NCI-H146 (cell line): ENCODE results near the gene IRX2.

Experiments used
- DNase-seq: peaks from one replicate; lab custom pipeline; 2025; lab: John Stamatoyannopoulos, UW

The IRX2 gene

DNA sequence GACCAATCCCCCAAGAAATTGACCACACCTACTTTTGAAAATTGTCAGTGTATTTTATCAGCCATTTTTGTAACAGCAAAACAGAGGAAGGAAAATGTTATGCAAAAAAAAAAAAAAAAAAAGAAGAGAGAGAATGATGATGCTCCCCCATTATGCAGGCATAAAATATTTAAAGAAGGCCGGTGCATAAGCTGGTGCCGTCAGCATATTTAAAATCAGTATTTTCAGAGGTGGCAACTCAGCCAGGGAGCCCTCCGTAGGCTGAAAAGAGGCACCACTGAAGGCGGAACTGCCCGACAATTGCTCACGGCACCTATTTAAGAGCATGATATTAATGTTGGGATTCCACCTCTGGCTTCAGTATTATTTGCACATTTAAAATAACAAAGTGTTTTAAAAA lies 33.4 kb downstream of the IRX2 start:
- DNase-seq: no peak

DNA sequence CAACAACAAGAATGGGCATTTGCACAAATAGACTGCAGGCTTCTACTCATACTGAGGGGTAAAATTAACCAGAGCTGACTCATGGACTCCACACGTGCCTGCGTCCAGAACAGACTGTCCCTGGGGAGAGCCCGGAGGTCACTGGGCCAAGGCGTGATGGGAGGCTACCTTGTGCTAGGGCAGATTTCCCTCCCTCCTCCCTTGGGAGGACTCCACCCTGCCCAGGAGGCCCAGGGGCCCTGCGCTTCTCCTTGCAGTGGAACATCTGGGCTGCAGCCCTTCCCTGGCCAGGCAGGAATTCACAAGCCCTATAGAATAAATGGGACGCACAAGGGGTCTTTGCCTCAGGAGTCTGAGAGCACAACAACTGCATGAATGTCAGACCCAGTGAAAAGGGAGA lies 35.6 kb downstream of the IRX2 start:
- DNase-seq: no peak

DNA sequence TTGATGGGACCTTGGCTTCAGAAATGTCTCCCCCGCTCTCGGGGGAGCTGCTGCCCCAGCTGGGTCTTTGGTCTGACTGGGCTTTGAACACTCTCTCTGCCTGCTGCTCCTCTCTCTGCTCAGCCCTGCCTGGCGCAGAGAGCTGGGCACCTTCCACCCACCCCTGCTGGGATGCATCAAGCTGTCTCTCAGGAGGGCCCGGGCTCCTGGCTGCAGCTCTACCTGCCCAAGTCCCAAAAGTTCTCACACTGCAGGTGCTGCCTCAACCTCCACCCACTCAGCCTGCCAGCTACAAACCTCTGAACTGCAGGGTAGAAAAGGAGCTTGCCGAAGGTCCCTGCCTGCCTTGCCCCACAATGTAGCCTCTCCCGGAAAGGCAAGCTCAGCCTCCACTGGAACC lies 36.7 kb downstream of the IRX2 start:
- DNase-seq: no peak

DNA sequence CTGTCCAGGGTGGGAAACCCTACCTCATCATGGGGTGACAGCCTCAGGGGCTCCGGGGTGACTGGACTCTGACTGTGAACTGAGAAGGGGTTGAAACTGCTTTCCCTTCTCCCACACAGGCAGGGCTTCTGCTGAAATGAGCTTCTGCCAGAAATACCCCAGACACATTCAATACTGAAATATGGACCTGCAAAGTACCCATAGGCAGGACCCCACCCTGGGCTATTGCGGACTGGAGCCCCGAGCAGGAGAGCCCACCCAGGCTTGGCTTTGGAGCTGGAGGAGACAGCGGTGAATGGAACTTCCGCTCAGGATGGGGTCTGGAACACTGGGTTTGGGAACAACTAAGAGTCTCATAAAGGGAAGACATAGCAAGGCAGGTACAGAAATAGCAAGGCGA lies 37.5 kb downstream of the IRX2 start:
- no peak for DNase-seq

DNA sequence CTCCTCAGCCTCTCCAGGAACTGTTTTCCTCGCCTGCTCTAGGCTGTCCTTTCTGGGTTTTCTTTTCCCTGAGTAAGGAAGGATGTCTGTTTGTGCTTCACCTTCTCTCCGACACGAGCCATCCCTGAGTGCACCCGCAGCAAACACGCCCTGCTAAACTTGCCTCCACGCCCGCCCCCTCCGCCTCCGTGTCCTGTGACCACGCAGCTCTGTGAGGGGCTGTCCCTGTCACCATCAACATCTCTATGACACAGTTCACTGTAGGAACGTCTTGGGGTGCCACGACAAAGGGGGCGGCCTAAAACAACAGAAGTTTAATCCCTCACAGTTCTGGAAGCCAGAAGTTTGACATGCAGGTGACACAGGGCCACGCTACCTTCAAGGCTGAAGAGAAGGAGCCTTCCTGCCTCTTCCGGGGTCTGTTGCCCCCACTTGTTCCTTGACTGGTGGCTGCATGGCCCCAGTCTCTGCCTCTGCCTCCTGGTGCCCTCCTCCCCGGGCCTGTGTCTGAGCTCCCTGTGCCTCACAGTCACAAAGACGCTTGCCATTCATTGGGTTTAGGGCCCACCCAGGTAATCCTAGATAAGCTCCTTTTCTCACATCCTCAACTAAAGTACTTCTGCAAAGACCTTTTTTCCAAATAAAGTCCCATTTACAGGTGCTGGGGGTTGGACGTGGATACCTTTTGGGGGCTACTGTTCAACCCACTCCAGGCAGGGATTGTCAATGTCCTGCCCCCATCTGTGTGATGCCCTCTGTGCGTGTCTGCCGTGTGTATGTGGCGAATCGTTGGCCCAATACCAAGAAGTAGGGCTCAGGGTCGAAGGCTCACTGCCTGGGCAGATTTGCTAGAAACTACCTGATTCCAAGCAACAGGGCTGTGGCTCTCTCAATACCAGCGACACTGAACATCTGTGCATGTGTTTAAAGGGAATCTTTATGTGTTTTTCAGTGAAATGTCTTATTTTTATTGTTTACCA lies 39.7 kb downstream of the IRX2 start:
- no peak for DNase-seq

DNA sequence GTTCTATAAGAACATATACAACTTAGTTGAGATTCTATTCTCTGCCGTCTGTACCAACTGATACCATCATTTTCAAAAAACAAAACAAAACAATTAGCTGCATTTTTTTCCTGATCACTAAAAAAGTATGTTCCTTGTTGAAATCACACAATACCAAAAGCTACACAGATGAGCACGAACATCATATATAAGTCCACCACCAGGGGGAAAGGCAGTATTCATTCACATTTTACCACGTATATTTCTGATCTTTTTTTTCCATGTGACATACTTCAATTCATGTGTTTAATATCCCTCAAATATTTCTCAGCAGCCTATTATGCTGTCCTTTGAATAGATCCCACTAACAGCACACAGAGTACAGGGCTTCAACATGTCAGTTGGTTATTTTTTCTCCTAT lies 40.6 kb downstream of the IRX2 start:
- DNase-seq: no peak

DNA sequence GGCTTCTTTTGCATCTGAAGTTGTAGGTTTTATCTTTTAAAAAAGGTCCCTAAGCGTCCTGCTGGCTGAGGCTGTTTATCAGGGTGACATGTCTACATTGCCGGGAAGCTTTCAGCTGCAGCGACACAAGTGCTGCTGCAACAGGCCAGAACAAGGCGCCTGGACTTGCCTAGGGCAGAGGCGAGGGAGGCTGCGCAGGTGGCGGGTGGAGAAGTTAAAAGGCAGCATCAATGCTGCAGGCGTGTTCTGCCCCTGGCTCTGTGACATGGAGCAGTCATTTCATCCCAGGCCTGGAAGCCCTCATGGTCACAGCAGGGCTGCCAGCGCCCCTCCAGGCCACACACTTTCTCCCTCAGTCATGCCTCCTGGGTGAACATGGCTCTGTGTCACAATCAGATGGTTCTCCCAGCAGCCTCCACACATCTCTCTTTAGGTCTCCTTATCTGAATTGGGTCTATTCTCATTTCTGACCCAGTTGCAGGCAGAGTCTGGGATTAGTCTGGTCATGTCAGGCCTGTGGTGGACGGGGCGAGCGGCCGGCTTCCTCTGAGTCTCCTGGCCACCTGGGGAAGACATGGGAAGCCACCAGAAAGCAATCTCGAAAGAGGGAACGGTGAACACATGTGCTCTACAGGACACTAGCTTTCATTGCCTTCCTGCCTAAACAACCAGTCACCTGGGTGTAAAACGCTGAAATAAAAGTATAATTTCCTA lies 41.3 kb downstream of the IRX2 start:
- no peak for DNase-seq

DNA sequence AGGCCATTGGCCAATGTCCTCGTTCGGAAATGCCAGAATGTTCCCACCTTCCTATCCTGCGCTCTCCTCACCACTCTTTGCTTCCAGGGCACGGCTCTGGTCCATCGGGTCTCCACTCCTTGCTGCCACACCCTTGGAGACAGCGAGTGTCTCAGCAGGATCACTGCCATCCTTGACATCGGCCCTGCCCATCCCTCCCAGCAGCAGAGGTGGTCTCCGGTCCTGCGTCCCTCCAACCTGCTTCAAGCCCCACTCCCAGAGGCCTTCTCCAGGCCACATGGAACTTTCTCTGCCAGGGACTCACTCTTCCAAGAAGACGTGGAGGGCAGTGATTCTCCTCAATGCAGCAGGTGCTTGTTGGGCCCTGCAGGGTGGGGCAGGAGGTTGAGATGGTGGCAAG lies 42.7 kb downstream of the IRX2 start:
- DNase-seq: no peak

DNA sequence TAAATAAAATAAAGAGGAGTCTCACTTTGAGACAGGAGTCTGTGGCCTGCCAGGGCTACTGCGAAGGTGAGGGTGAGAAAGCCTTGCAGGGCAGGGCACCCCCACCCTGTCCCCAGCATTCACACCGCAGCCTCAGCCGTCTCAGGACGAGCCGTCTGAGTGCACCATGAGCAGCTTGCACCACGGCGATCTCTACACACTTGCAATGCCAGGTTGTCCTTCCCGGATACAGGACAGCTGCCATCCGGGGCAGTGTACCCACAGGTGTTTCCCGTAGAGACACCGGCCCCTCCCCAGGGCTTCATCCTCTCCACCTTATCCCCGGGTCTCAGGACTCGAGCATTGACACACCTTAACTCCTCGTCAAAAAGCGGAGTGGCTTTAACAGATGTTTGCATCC lies 43.3 kb downstream of the IRX2 start:
- no peak for DNase-seq

DNA sequence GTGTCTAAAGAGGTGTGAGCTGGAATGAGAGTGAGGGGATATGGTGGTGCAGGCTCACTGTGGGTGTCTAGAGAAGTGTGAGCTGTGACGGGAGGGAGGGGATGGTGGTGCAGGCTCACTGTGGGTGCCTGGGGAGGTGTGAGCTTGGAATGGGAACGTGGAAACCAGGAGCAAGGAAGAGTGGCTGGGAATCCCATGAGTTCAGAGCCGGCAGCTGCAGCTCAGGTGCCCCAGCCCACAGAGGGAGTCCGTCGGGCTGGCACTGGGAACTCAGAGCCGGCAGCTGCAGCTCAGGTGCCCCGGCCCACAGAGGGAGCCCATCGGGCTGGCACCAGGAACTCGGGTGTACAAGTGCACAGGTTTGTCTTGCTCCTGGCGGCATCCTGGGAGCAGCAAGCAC lies 45.6 kb downstream of the IRX2 start:
- no peak for DNase-seq

DNA sequence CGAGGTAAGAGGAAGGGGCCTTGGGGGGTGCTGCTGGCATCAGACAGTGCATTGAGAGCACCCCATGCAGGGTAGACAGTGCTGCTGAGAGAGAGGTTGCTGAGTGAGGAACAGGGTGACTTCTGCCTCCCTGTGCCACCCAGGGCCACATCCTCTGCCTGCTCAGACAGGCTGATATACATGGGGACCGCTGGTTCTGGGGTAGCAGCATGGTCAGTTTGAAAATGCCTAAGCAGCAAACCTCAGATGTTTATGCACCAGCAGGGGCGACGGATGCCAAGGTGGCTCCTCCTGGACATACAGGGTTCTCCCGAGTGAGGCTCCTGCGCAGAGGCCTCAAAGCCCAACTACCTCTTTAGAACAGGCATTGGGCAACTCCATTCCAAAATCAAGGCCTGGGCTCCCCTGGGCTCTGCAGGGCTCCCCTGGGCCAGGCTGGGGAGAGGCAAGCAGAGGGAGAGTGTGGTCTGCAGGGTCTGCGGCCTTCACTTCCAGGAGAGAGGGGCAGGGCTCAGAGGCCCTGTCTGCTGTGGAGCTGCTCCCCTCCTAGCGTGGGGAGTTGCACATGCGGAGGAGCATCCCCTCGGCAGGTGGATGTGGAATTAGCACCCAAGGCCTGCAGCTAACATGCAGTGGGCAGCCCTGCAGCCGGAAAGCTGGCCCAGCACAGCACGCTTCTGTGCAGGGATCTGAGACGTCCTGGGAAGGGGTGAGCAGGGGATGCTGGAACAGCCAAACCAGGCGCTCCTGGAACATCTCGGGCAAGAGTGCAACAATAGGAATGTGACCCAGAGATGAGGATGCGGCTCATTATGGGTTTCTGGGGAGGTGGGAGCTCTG lies 46.5 kb downstream of the IRX2 start:
- DNase-seq: no peak

DNA sequence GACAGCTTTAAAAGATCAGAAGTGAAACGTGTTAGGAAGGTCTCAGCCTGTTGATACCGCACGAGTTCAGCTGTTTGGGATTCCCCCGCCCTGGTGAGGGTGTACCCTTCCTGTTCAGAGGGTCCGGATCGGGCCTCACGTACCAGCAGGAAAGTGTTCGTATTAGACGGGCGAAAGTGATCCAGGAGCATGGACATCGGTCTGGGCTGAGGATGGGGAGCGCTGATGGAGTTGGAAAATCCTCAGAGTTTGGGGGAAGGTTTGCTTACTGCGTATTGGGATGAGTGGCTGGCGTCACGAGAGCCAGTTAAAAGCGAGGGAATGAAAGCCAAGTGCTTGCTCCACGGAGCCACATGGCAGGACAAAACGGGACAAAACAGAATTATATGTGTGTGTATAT lies 47.4 kb downstream of the IRX2 start:
- DNase-seq: no peak

DNA sequence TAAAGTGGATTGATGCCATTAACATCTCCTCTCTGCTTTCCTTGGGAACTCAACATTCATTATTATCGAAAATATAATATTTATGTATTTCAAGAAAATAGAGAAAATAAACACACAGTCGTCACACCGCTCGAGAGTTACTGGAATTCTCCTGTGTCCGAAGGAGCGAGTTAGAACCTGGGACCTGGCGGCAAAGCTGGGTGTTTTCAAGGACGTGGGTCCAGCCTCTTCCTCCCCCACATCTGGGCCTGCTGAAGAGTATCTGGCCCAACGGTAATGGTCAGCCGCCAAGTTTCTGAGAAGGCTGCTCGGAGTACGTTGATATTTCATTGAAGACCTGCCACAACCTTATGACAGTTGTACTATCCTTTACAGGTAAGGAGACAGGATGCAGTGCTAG lies 47.9 kb downstream of the IRX2 start:
- DNase-seq: no peak

DNA sequence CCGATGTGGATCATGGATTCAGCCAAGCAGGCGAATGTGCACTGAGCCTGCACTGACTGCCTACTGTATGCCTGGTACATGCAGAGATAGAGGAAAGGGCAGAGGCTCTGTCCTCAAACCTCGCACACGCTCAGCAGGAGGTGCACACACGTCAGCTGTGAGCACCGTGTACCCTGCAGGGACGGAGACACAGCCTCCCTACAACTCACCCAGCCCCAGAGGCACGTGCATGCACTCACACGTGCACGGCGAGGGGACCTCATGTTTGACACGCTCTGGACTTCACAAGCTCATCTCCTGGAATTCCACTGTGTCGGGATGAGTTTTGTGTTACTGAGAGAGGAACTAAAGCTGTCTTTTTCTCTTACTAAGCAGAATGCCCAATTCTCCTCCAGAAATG lies 48.4 kb downstream of the IRX2 start:
- no peak for DNase-seq

DNA sequence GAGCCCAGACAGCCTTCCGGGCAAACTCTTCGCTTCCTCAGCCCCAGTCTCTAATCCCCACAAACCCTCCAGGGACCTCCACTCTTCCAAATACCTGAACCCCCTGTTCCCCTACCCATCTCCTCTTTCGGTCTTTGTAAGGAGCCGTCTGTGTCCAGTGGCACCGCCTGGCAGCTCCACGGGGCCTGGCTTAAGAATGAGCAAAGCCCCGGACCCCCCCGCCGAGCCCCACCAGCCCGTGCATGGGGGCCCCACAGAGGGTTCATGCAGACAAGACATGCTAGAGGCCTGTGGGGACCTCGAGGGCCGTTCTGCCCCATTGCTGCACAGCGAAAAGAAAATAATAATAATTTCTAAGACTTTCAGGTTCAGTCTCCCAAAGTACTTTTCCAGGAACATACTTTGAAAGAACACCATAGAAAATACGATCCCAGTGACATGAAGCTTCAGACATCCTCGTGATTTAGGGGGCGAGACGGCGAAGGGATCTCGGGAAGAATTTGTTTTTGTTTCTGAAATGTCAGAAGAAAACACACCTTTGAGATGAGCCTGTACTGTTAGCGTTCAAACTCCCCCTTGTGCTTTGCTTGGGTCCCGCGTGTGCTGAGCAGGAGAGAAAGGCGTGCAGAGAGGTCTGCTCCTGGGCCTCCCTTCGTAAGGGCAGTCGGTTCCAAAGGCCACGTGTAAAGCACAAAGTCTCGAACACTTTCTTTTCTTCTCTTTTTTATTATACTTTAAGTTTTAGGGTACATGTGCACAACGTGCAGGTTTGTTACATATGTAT lies 49.2 kb downstream of the IRX2 start:
- DNase-seq: no peak

DNA sequence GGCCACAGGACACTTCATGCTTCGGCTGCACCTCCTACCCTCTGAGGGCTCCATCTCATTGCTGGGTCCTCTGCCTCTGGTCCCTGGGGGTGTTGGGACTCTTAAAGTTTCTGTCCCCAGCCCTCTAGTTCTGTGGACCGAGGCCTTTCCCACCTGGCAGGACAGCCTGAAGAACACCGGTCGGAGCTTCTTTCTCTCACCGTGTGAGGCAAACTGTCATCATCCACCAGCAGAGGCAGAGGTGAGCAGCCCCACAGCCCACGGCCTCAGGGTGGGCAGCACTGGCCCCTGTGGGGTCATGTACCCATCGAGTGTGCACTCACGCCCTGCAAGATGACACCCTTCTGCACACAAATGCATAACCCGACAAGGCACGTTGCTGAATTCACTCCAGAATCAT lies 49.9 kb downstream of the IRX2 start:
- DNase-seq: no peak

DNA sequence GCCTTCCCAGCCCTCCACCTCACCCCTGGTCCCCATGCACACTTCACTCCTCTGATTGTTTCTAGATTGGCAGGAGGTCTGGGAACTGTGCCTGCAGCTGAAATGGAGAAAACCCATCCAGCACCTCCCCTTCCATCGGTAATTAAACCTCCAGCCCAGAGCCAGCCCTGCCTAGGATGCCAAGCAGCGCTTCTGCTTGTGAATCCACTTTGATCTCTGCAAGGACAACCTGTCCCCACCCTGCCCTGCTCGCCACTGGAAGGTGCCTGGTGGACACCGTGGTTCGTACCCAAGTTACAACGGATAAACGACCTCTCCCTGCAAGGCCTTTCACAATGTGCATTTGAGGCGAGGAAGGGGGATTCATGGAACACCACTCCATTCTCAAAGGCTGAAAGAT lies 50.6 kb downstream of the IRX2 start:
- no peak for DNase-seq

DNA sequence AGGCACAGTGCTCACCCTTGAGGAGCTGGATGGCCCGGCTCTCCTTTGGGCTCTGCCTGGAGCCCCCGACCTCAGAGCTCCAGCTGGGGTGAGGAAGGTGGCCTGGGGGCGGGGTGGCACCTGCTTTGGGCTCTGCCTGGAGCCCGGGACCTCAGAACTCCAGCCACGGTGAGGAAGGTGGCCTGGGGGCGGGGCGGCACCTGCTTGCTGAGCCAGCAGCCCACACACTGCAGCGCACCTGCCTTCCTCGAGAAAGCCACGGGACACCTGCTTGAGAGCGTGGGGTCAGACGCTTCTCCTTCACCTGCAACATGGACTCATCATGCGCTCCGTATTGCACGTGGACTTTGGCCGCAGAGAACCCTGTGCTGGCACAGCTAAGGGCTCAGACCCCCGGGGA lies 51.8 kb downstream of the IRX2 start:
- DNase-seq: no peak

DNA sequence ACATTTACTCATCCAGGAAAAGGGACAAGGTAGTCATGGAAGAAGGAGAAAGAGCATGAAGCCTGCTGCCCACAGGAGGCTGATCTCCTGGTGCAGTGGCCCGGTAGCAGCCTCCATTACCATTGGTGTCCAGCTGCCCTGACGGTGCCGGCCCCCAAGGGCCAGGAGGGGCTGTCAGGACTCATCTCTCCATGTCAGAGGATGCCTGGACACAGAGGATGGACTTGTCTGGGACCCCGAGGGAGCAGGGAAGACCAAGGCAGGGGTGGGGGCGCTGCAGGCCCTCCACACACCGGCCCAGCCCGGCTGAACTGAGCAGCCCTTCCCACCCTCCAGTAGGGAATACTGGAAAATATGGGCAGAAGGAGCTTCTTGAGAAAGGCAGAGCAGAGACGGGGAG lies 52.2 kb downstream of the IRX2 start:
- no peak for DNase-seq

DNA sequence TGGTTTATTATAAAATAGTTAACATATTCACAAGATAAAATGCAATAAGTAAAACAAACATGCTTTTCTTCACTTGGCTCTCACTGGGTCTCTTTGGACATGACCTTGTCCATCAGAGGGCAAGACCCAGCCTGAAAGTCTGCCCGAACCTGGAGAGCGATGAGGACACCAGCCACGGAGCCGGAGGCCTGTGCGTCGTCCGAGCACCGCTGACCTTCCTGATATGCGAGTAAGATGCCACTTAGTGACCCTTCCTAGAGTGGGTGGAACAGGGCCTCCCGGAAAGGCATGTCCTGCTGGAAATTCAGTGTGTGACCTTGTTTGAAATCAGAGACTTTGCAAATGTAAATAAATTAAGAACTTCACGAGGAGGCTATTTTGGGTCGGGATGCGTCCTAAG lies 52.9 kb downstream of the IRX2 start:
- no peak for DNase-seq

DNA sequence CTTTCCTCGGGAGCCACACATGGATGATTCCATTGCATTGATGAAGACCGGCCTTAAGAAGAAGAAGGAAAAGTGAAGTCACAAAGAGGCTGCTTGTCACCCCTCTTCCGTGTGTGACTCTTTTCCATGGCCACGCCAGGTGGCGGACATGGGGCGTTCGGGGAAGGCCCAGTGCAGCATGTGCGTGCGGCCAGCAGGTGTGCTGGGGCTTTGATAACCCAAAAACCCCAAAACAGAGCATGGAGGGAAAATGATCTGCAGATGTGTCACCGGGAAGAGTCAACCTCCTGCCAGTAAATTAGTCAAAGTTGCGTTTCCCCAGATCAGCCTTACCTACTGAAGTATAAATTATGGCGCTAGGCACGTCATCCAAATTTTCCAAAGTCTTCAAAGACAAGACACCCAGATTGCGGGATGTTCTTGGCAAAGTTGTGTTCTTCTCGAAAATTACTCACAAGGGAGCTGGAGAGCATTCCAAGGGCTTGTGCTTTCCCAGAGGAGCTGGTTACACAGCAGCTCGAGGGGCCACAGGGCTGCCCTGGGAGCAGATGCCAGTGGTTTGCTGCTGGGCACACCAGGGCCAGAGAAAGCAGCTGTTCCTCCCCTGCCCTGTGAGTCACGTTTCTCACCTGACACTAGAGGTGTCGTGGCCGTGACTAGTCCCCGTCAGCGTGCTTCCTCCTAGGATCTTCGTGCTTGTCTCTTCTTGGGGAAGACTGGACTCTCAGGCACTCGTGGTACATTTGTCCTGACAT lies 53.9 kb downstream of the IRX2 start:
- DNase-seq: no peak
